OCI-LY3 (cell line): ENCODE data around the gene ZNF746.

Experiments used
- CTCF ChIP-seq: fragments of 200-600, 300-600 bp; sonication (generic); IDR thresholded peaks from 2 replicates; pipeline ENCODE4 v1.5.1; 2014; ENCODE audit warnings: antibody characterized with exemption, low read length, low read depth
- EZH2phosphoT487 ChIP-seq: fragments of 200-600 bp; shearing (Covaris generic); IDR thresholded peaks from 2 replicates; pipeline ENCODE4 v1.6.1; 2018; ENCODE audit warnings: antibody characterized with exemption, mixed run types, low read depth

GRCh38 chr7:149456506-149457421 is 40.8 kb downstream of the ZNF746 start:
- TF ChIP-seq CTCF (no peak), EZH2phosphoT487 (no peak)
